Measurements from ENCODE around the gene SLC15A1.

DNA sequence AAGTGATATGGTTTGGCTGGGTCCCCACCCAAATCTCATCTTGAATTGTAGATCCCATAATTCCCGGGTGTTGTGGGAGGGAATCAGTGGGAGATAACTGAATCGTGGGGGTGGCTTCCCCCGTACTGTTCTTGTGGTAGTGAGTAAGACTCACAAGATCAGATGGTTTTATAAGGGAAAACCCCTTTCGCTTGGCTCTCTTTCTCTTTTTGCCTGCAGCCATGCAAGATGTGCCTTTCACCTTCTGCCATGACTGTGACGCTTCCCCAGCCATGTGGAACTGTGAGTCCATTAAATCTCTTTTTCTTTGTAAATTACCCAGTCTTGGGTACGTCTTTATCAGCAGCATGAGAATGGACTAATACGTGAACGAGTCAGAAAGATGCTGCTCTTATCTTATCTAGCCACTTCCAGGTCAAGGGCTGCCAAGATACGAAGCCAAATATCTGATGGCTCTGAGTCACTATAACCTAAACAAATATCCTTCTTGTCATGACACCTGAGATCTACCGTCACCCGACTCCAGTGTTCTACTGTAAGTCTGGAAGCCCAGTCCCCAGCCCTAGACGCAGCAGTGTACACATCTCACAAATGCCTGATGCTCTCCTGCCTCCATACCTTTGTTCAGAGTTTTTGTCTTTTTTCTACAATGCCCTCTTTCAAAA, 45.9 kb downstream of the SLC15A1 start:
- no peak for TF ChIP-seq POLR2A (IDR thresholded peaks at IDR 0.05; ENCODE audit: borderline replicate concordance, extremely low read depth, insufficient read depth, insufficient read length)
- TF ChIP-seq, protein P1, sequence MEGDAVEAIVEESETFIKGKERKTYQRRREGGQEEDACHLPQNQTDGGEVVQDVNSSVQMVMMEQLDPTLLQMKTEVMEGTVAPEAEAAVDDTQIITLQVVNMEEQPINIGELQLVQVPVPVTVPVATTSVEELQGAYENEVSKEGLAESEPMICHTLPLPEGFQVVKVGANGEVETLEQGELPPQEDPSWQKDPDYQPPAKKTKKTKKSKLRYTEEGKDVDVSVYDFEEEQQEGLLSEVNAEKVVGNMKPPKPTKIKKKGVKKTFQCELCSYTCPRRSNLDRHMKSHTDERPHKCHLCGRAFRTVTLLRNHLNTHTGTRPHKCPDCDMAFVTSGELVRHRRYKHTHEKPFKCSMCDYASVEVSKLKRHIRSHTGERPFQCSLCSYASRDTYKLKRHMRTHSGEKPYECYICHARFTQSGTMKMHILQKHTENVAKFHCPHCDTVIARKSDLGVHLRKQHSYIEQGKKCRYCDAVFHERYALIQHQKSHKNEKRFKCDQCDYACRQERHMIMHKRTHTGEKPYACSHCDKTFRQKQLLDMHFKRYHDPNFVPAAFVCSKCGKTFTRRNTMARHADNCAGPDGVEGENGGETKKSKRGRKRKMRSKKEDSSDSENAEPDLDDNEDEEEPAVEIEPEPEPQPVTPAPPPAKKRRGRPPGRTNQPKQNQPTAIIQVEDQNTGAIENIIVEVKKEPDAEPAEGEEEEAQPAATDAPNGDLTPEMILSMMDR (IDR thresholded peaks at IDR 0.05 in 2 of 3, conservative IDR thresholded peaks at IDR 0.05 in 1 of 3; ENCODE audit: borderline replicate concordance in 1 of 3, insufficient read depth in 1 of 3, low read depth in 2 of 3, low read length in 2 of 3) = no peak
- TF ChIP-seq ZNF274 (IDR thresholded peaks at IDR 0.05; ENCODE audit: low read depth, low read length) = no peak
- TF ChIP-seq CEBPB (IDR thresholded peaks at IDR 0.05; ENCODE audit: low read depth) = no peak
- TF ChIP-seq YY1 (IDR thresholded peaks at IDR 0.05; ENCODE audit: extremely low read depth, insufficient replicate concordance, low read depth, low read length) = no peak
- TF ChIP-seq, protein P2, sequence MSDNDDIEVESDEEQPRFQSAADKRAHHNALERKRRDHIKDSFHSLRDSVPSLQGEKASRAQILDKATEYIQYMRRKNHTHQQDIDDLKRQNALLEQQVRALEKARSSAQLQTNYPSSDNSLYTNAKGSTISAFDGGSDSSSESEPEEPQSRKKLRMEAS (IDR thresholded peaks at IDR 0.05) = no peak
- no peak for TF ChIP-seq EZH2 (IDR thresholded peaks at IDR 0.05)
- no peak for TF ChIP-seq SP1 (IDR thresholded peaks at IDR 0.05; ENCODE audit: low read depth)
- no peak for TF ChIP-seq POLR2AphosphoS5 (IDR thresholded peaks at IDR 0.05; ENCODE audit: low read depth, low read length)
- TF ChIP-seq RAD21 (IDR thresholded peaks at IDR 0.05; ENCODE audit: low read depth) = no peak
- no peak for TF ChIP-seq SRF (IDR thresholded peaks at IDR 0.05; ENCODE audit: low read depth)
- TF ChIP-seq, protein P3, sequence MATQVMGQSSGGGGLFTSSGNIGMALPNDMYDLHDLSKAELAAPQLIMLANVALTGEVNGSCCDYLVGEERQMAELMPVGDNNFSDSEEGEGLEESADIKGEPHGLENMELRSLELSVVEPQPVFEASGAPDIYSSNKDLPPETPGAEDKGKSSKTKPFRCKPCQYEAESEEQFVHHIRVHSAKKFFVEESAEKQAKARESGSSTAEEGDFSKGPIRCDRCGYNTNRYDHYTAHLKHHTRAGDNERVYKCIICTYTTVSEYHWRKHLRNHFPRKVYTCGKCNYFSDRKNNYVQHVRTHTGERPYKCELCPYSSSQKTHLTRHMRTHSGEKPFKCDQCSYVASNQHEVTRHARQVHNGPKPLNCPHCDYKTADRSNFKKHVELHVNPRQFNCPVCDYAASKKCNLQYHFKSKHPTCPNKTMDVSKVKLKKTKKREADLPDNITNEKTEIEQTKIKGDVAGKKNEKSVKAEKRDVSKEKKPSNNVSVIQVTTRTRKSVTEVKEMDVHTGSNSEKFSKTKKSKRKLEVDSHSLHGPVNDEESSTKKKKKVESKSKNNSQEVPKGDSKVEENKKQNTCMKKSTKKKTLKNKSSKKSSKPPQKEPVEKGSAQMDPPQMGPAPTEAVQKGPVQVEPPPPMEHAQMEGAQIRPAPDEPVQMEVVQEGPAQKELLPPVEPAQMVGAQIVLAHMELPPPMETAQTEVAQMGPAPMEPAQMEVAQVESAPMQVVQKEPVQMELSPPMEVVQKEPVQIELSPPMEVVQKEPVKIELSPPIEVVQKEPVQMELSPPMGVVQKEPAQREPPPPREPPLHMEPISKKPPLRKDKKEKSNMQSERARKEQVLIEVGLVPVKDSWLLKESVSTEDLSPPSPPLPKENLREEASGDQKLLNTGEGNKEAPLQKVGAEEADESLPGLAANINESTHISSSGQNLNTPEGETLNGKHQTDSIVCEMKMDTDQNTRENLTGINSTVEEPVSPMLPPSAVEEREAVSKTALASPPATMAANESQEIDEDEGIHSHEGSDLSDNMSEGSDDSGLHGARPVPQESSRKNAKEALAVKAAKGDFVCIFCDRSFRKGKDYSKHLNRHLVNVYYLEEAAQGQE (IDR thresholded peaks at IDR 0.05; ENCODE audit: low read depth) = no peak
- no peak for TF ChIP-seq FOSL1 (IDR thresholded peaks at IDR 0.05; ENCODE audit: low read depth)
- no peak for TF ChIP-seq EZH2phosphoT487 (IDR thresholded peaks at IDR 0.05; ENCODE audit: borderline replicate concordance)

Measured in HCT116 (cell line).